Measurements from ENCODE around the gene TMEM218. TPM values are rescaled to one million over a fixed set of nuclear protein-coding genes. Genes with fewer than 3 reads are reported as not detected.

TMEM218 gene
- total RNA-seq, 1 donor from 2014 or later: 11.4 TPM

DNA sequence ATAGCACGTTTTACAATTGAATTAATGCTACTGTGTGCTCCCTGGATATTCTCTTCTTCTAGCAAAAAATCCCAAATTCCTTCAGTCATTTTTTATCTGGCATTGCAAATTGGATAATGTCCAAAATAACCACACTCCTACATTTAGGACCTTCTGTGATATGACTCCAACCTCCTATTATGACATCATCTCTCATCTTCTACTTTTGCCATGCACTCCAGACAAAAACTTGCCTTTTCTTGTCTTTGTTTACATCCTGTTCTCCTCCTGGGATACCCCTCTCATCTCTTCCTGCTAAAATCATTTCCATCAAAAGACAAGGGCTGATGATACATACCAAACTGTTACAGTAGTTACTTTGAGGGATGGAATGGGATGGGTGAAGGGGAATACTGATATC lies 20.6 kb upstream of the TMEM218 start:
- H3K4me3 Mint-ChIP-seq (ENCODE audit: unreplicated experiment): no peak overlapping the region
- no peak overlapping the region for H3K27ac Mint-ChIP-seq (ENCODE audit: unreplicated experiment)
- no peaks in the 10 kb centered on the region for H3K4me1 Mint-ChIP-seq (ENCODE audit: unreplicated experiment)
- H3K27me3 Mint-ChIP-seq (ENCODE audit: unreplicated experiment): no peaks in the 10 kb centered on the region
- H3K36me3 Mint-ChIP-seq (ENCODE audit: low read depth, unreplicated experiment): no peaks in the 10 kb centered on the region
- TF ChIP-seq, protein P1, sequence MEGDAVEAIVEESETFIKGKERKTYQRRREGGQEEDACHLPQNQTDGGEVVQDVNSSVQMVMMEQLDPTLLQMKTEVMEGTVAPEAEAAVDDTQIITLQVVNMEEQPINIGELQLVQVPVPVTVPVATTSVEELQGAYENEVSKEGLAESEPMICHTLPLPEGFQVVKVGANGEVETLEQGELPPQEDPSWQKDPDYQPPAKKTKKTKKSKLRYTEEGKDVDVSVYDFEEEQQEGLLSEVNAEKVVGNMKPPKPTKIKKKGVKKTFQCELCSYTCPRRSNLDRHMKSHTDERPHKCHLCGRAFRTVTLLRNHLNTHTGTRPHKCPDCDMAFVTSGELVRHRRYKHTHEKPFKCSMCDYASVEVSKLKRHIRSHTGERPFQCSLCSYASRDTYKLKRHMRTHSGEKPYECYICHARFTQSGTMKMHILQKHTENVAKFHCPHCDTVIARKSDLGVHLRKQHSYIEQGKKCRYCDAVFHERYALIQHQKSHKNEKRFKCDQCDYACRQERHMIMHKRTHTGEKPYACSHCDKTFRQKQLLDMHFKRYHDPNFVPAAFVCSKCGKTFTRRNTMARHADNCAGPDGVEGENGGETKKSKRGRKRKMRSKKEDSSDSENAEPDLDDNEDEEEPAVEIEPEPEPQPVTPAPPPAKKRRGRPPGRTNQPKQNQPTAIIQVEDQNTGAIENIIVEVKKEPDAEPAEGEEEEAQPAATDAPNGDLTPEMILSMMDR (IDR thresholded peaks at IDR 0.05; ENCODE audit: unreplicated experiment): no peak
- no peaks in the 10 kb centered on the region for H3K9me3 Mint-ChIP-seq (ENCODE audit: unreplicated experiment)
- DNase-seq (ENCODE audit: low spot score): no peak

DNA sequence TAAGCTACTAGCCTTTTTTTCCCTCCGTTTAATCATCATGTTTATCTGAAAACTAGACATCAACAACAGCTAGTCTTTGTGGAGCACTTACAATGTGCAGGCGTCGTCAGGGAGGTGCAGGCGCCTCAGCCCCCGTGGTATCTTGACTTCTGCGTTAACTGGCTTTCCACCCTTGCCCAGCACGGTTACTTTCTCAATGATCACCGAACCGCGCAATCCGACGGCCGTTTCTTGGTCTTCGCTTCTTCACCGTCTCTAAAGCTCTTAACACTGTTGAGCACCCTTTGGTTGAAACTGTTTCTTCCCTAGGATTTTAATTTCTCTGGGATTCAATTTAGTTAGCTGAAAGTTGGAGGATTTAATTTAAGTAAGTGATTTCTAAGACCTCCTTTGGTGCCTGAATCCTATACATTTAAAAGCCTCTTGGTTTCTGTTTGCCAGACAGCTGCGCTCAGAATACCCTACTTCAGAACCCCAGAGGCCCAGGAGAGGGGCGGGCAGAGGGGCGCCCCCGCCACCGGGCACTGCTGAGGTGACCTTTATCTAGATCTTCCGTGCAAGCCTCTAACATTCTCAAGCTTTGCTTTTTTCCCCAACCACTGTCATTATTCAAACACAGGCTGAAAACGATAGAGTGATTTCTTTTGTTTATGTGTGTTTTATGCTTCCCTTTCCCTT lies 18.0 kb upstream of the TMEM218 start:
- Mint-ChIP-seq H3K9me3 (ENCODE audit: unreplicated experiment) (no peaks in the 10 kb centered on the region), H3K27me3 (ENCODE audit: unreplicated experiment) (no peaks in the 10 kb centered on the region), H3K4me3 (ENCODE audit: unreplicated experiment) (no peak overlapping the region), H3K36me3 (ENCODE audit: low read depth, unreplicated experiment) (no peaks in the 10 kb centered on the region), H3K27ac (ENCODE audit: unreplicated experiment) (no peak overlapping the region), H3K4me1 (ENCODE audit: unreplicated experiment) (no peaks in the 10 kb centered on the region)
- TF ChIP-seq, protein P1 (IDR thresholded peaks at IDR 0.05; ENCODE audit: unreplicated experiment): no peak
- no peak for DNase-seq (ENCODE audit: low spot score)

DNA sequence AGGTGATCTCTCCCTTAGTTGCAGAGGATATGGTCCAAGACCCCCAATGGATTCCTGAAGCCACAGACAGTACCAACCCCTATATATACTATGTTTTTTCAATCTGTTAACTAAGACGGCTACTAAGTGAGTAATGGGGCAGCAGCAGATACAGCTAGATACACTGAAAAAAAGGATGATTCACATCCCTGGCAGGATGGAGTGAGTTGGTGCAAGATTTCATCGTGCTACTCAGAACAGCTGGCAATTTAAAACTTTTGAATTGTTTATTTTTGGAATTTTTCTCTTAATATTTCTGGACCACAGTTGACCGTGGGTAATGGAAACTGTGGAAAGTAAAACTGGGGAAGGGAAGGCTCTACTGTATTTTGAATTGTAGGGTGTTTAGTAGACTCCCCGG lies 17.0 kb upstream of the TMEM218 start:
- no peak for DNase-seq (ENCODE audit: low spot score)
- Mint-ChIP-seq H3K27ac (ENCODE audit: unreplicated experiment) (no peak overlapping the region), H3K36me3 (ENCODE audit: low read depth, unreplicated experiment) (no peaks in the 10 kb centered on the region), H3K4me1 (ENCODE audit: unreplicated experiment) (no peaks in the 10 kb centered on the region), H3K4me3 (ENCODE audit: unreplicated experiment) (no peak overlapping the region), H3K9me3 (ENCODE audit: unreplicated experiment) (no peaks in the 10 kb centered on the region), H3K27me3 (ENCODE audit: unreplicated experiment) (no peaks in the 10 kb centered on the region)
- TF ChIP-seq, protein P1 (IDR thresholded peaks at IDR 0.05; ENCODE audit: unreplicated experiment): no peak

DNA sequence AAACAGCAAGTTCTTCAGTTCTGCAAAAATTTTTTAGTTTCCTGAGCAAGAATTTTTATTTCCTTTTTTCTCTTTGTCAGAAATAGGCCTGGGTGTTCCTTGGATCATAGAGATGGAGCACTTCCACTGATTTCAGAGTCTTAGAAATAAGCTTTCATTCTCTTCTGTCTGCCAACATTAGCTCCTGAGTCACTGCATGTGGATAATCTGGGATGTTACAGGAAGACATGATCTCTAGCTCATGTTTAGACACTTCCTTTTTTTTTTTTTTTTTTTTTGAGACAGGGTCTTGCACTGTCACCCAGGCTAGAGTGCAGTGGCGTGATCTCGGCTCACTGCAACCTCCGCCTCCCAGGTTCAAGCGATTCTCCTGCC lies 13.2 kb upstream of the TMEM218 start:
- TF ChIP-seq, protein P1 (IDR thresholded peaks at IDR 0.05; ENCODE audit: unreplicated experiment): no peak
- Mint-ChIP-seq H3K9me3 (ENCODE audit: unreplicated experiment) (no peaks in the 10 kb centered on the region), H3K4me1 (ENCODE audit: unreplicated experiment) (no peaks in the 10 kb centered on the region), H3K4me3 (ENCODE audit: unreplicated experiment) (no peak overlapping the region), H3K27ac (ENCODE audit: unreplicated experiment) (no peak overlapping the region), H3K27me3 (ENCODE audit: unreplicated experiment) (peaks cover 3% of the 10 kb centered on the region), H3K36me3 (ENCODE audit: low read depth, unreplicated experiment) (no peaks in the 10 kb centered on the region)
- DNase-seq (ENCODE audit: low spot score): no peak

DNA sequence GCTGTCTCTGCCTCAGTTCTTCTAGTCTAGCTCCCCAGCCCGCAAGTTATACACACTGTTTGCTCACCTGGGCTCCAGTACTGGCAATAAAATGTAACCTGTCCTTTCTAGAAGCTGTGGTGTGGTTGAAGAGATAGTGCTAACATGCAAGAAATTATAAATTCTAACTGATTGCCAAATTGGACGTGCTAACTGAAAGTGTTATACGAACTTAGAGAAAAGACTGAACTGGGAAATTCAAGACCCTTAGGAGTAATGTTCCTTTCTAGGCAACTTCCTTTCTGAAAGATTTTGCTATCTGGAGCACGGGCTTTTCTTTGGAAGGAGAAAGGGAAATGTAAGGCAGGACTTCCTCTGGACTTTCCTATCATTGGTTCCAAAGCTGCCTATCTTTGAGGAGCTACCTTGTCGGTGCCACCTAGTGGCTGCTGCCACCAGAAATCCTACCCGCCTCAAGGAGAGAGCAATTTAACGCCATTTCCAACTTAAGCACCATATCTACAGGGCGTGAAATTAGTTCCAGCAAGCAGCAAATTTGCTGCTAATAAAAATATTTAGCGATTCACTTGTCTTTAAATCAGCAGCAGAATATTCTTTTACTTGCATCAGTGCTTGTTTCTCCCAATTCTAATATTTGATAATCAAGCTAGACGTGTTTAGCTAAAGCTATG lies 12.7 kb upstream of the TMEM218 start:
- TF ChIP-seq, protein P1 (IDR thresholded peaks at IDR 0.05; ENCODE audit: unreplicated experiment): peak; percentile 24
- H3K27me3 Mint-ChIP-seq (ENCODE audit: unreplicated experiment): peaks cover 3% of the 10 kb centered on the region
- peak; percentile 33 for DNase-seq (ENCODE audit: low spot score)
- H3K9me3 Mint-ChIP-seq (ENCODE audit: unreplicated experiment): no peaks in the 10 kb centered on the region
- H3K4me1 Mint-ChIP-seq (ENCODE audit: unreplicated experiment): no peaks in the 10 kb centered on the region
- no peaks in the 10 kb centered on the region for H3K36me3 Mint-ChIP-seq (ENCODE audit: low read depth, unreplicated experiment)
- H3K27ac Mint-ChIP-seq (ENCODE audit: unreplicated experiment): no peak overlapping the region
- no peak overlapping the region for H3K4me3 Mint-ChIP-seq (ENCODE audit: unreplicated experiment)
